ENCODE results near the gene SNX10.

DNA sequence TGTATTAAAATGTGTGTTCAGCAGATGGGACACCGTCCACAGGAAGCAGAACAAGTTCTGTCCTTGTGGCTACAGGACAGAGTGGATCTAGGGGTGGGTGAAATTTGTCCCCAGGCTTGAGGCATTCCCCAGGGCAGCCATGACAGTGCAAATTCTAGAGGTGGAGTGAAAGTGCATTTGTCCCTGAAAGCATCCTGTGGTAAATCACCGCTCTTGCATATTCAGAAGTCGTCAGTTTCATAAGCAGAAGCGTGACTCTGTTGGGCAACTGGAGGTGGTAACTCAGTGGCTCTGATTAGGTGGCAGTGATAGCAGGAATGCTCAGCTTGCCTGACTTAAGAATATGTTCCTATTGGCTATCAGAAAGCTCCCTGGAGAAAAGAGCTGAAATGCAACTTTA, 96.6 kb downstream of the SNX10 start:
- TF ChIP-seq CTCF (IDR thresholded peaks at IDR 0.05) (no peak), POLR2A (IDR thresholded peaks at IDR 0.05) (no peak)

All from body of pancreas (tissue), 4 donors.